Measurements from ENCODE around the gene DPYSL5.
"Not testable (repeated sequence)": the region's sequence is repeated elsewhere in the genome, so short reads cannot be mapped to it uniquely, and the experiment has no call there.

The DPYSL5 gene

DNA sequence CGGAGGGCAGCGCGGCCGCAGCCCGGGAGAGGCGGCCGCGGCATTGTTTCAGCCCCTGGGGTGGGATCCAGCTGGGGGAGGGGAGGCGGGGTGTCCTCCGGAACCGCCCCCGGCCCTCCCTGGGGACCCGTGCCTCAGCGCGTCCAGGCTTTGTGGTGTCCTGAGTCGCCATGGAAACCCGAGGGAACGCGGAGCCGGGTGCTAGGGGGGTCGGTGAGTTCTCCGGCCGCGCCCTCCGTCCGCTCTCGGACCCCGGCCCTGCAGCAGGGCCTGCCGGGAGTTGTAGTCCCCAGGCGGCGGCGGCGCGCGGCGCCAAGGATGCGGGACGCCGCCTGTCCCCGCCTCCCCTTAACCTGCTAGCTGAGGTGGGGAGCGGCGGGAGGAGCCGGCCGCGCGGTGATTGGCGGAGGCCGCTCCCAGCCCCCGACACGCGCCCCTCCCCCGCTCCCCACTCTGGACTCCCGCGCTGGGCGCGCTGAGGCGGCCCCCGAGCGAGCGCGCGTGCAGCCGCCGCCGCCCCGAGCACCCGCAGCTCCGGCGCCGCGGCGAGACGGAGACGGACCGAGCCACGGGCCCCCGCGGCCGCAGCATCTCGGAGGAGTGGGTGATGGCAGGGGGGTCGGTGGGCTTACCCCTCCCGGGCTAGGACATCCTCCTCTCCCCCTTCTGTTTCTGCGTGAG is at the start of gene DPYSL5:
Gene DPYSL5, plus strand, starts transcription at position 478 of the 681 bp plus-strand sequence. CDS start 50,368 bp downstream, outside the sequence.
- DNase-seq: no peak

DNA sequence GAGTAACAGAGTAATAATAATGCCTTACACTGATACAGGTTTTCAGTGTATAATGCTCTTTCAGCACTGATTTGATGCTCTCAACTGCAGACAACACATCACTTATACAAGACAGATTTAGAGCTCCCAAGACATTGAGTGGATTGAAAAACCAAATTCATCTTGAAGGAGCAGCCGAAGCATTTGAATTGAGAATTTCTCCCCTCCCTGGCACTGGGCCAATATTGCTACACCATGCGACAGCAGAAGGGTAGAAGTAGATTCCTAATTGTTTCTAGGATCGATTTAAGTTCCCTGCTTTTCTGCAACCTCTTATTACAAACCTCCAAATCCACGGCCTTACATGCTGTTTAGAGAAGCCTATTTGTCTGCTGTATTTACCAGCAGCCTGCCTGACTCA is 46.6 kb upstream of the DPYSL5 start:
- no peak for DNase-seq

- DNase-seq: no peak
Observed at GRCh38 chr2:26801796-26802195, 46.1 kb upstream of the DPYSL5 start.

GRCh38 chr2:26805241-26805676 is 42.7 kb upstream of the DPYSL5 start:
- no peak for DNase-seq

DNA sequence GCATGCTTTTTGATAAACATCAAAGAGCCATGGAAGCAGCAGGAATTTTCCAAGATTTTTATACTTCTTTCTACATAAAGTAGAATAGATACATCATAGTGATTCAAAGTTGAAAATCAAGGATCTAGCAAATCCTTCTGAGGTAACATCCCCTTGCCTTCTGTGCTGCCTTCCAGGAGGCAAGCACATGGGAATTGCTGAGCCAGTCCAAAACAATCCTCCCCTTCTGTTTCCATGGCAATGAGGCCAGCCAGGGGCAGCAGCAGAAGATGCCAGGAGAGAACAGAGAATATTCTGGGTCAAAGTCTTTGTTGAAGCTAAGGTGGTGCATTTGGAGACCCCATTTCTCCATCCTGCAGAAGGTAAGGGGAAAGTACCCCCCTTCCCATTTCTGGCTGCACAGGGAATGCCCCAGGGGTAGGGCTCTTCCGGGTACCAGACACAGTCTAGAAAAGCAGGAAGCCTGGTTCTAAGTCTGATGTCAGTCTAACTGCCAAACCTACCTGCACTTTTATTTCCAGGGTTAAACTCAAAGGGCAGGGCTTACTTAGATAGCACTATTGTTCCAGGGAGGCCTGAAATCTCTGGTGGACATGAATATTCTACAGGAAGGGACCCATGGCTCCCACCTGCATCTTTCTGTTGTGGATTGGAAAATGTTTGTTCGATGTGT is 40.0 kb upstream of the DPYSL5 start:
- DNase-seq: no peak

GRCh38 chr2:26809211-26809610 is 38.7 kb upstream of the DPYSL5 start:
- DNase-seq: no peak

- DNase-seq: peak; percentile 64
Observed at GRCh38 chr2:26809876-26810577, 37.9 kb upstream of the DPYSL5 start.

GRCh38 chr2:26811261-26811660 is 36.7 kb upstream of the DPYSL5 start:
- DNase-seq: no peak

DNA sequence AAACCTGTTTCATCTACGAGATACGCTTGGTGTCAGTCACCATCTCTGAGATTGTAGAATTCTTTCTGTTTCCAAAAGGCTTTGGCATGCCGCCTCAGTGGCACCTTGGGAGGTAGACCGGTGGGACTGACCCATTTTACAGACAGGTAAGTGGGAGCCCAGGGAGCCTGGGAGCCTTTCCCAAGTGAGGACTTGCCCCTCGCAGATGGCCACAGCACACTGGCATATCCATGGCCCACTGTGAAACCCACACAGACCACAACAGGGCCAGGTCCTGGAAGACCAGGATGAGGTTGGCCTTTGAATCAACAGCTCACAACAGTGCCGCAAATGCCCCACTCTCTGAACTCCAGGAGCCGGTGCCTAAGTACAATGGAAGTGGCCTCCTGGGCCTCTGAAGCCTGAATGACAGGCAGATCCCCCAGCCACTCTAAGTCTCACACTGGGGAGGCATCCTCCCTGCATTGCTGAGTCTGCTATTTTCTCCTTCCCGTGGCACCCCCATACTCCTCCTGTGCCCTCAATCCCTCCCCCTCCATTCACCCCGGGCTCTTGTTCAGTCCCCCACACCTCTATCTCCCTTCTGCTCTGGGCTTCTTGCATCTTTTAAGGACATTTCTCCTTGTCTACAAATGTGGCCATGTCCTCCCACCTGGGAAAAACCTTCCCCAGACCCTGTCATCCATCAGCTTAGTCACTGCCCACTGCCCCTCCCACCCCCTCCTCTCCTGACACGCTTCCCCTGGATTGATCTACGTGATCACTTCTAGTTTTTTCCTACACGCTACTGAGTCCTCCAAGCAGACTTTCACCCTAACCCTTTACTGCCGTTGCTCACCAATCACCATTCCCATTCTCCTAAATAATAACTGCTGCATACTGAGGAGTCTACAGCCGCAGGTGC is 35.9 kb upstream of the DPYSL5 start:
- no peak for DNase-seq

DNA sequence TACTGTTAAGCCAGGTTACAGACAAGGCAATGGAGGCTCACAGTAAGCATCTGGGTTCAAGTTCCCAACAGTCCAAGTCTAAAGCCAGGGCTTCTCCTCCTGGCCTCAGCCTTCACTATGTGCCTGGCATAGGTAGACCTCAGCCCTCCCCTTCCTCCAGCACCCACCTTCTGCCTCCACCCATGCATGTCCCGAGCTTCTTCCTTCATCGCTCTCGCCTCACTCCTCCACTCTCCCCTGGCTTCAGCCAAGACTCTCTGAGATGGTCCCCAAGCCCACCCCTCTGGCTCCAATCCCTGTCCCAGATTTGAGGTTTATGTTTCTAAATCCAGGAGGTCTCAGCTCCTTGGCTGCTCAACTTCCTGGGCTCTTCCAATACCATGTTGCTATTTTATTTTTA is 35.2 kb upstream of the DPYSL5 start:
- no peak for DNase-seq

- DNase-seq: not testable (repeated sequence)
Observed at GRCh38 chr2:26814072-26814765, 33.7 kb upstream of the DPYSL5 start.

DNA sequence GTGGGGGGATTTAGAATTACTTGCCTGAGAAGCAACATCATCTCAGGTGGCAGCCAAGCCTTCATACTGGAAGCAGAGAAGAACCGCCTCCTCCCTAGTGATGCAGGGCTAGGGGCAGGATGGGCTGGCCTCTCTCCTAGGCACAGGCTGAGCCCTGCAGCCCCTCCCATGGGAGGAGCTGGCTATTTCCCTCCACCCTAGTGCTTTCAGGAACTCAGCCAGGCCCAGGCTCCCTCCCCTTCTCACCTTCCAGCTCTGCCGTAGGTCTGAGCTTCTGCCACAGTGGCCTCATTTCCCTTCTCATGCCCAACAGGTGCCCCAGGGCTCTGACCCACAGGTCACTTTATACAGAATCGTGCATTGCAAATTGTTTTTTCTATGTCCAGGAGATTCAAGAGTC is 31.0 kb upstream of the DPYSL5 start:
- DNase-seq: no peak

DNA sequence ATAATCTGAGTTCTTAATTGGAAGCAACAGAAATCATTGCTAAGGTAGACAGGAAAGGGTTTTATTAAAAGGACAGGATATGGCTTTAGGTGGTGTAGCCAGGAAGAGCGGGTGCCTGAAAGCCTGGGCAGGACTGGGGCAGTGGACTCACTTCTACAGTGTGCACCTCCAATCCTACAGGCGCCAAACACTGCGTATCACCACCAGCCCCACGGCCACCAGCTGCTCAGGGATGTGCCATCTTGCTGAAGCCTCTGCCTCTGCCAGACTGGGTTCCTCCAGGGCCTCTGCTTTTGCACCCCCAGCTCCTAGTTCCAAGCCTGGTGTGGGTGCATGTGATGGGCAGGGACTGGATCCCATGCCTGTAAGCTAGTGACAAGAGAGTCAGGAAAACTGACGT is 29.7 kb upstream of the DPYSL5 start:
- DNase-seq: no peak

GRCh38 chr2:26818972-26819371 is 29.0 kb upstream of the DPYSL5 start:
- no peak for DNase-seq

DNA sequence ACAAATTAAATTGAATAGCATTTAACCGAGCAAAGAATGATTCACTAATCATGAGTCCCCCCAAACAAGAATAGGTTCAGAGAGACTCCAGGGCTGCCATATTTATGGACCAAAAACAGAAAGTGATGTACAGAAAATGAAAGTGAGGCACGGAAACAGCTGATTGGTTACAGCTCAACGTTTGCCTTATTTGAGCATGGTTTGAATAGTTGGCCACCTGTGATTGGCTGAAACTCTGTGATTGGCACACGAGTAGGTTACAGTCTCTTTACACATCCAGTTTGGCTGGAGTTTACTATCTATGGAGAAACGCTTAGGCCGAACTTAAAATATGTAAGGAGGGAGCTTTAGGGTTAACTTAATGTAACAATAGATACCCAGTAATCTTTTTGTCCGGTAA is 27.0 kb upstream of the DPYSL5 start:
- DNase-seq: no peak

GRCh38 chr2:26822877-26823276 is 25.1 kb upstream of the DPYSL5 start:
- DNase-seq: no peak

DNA sequence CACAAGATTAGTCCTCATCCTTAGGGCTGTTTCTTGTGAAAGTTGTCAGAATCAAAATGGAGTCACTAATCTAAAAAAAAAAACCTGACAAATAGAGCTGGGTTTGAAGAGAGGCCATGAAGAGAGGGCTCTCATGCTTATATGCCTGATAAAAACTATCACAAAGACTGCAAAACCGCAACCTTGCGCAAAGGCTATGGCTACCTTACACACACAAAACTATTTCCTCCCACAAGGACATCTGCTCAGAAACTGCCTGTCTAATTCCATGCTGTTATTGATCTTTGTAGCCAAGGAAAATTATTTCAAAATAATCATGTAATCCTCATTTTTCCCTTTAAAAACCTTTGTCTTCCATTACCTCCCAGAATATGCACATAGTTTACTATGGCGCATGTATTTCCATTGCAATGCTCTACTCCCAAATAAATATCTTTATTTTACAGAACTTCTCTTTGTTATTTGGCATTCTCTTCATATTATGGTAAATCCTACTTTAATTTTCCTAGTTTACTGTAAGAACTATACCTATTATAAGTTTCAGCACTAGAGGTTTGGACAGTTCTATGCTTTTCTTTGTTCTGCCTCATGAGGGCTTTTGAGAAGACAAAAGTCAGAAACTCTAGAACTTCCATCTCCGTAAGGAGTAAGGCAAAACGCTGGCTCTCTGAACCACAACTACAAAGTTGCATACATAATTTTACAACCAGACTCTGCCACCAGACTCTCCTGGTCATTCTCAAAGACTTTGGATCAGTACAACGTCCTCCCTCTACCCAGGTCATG is 9.6 kb upstream of the DPYSL5 start:
- DNase-seq: no peak

GRCh38 chr2:26840937-26841610 is 6.9 kb upstream of the DPYSL5 start:
- peak; percentile 11 for DNase-seq

- no peak for DNase-seq
Observed at GRCh38 chr2:26843041-26843440, 4.9 kb upstream of the DPYSL5 start.

GRCh38 chr2:26845021-26845420 is 2.9 kb upstream of the DPYSL5 start:
- DNase-seq: no peak

Measured in suppressor macrophage treated with lipopolysaccharide for 4 hours (primary cell).